Neural progenitor cell (in vitro differentiated cells): ENCODE data around the gene TSPAN2. TPM values are rescaled to one million over a fixed set of nuclear protein-coding genes. Genes with fewer than 3 reads are reported as not detected.

Experiments
- DNase-seq: peaks from one replicate; pipeline ENCODE4 v3.0.0-alpha.2; 2016; ENCODE audit warnings: low spot score
- H2AFZ ChIP-seq: fragments of 200-600 bp; sonication (generic); replicated peaks from 2 replicates; pipeline ENCODE4 v1.6.1; 2016; ENCODE audit warnings: antibody characterized with exemption
- H3F3A ChIP-seq: fragments of 200-600 bp; sonication (generic); 2 replicates; pipeline ENCODE4 v1.6.1; 2016; ENCODE audit warnings: antibody characterized with exemption, low read depth
- H3K27ac ChIP-seq: fragments of 200-600 bp; sonication (generic); 2 replicates; pipeline ENCODE4 v1.5.1; 2016; ENCODE audit warnings: mild to moderate bottlenecking
- H3K27me3 ChIP-seq: fragments of 200-600 bp; sonication (generic); 2 replicates; pipeline ENCODE4 v1.6.1; 2016; ENCODE audit warnings: mild to moderate bottlenecking, moderate library complexity
- H3K36me3 ChIP-seq: fragments of 200-600 bp; sonication (generic); 2 replicates; pipeline ENCODE4 v1.5.1; 2016
- H3K4me1 ChIP-seq: fragments of 200-600 bp; sonication (generic); 2 replicates; pipeline ENCODE4 v1.6.1; 2016; ENCODE audit warnings: mixed run types
- H3K4me2 ChIP-seq: fragments of 200-600 bp; sonication (generic); 2 replicates; pipeline ENCODE4 v1.6.1; 2016
- H3K4me3 ChIP-seq: fragments of 200-600 bp; sonication (generic); 2 replicates; pipeline ENCODE4 v1.5.1; 2016
- H3K79me2 ChIP-seq: fragments of 200-600 bp; sonication (generic); 2 replicates; pipeline ENCODE4 v1.6.1; 2016; ENCODE audit warnings: low read depth
- H3K9ac ChIP-seq: fragments of 200-600 bp; sonication (generic); 2 replicates; pipeline ENCODE4 v1.6.1; 2016
- H3K9me3 ChIP-seq: fragments of 200-600 bp; sonication (generic); 2 replicates; pipeline ENCODE4 v1.5.1; 2016; ENCODE audit warnings: low read depth
- H4K20me1 ChIP-seq: fragments of 200-600 bp; sonication (generic); 2 replicates; pipeline ENCODE4 v1.6.1; 2016; ENCODE audit warnings: low read depth
- H3K27ac Mint-ChIP-seq: 3 replicates; pipeline ENCODE4 v1.8.0; 2021; ENCODE audit warnings: mixed read lengths
- H3K27me3 Mint-ChIP-seq: 2 replicates; pipeline ENCODE4 v1.8.0; 2022; ENCODE audit warnings: low read depth, mild to moderate bottlenecking, inconsistent platforms, moderate library complexity, mixed read lengths; ENCODE audit not compliant: insufficient read depth
- H3K36me3 Mint-ChIP-seq: 3 replicates; pipeline ENCODE4 v1.8.0; 2021; ENCODE audit warnings: mixed read lengths
- H3K4me1 Mint-ChIP-seq: 3 replicates; pipeline ENCODE4 v1.8.0; 2021; ENCODE audit warnings: mixed read lengths
- H3K4me3 Mint-ChIP-seq: 3 replicates; pipeline ENCODE4 v1.8.0; 2021; ENCODE audit warnings: mild to moderate bottlenecking, moderate library complexity, mixed read lengths
- H3K9me3 Mint-ChIP-seq: 3 replicates; pipeline ENCODE4 v1.8.0; 2020; ENCODE audit warnings: mixed read lengths
- EZH2 ChIP-seq: fragments of 200-600 bp; sonication (generic); IDR thresholded peaks from 2 replicates; pipeline ENCODE4 v1.6.1; 2017; ENCODE audit warnings: antibody characterized with exemption, mild to moderate bottlenecking, moderate library complexity
- EZH2phosphoT487 ChIP-seq: fragments of 200-600 bp; sonication (generic); IDR thresholded peaks from 2 replicates; pipeline ENCODE4 v1.6.1; 2017; ENCODE audit warnings: antibody characterized with exemption
- total RNA-seq: library from RNA; depleted of rRNA; stranded (reverse); fragments of >200 nt; gene quantifications from 2 replicates; pipeline ENCODE4 v1.2.3, GENCODE V29; 2015; ENCODE audit warnings: low replicate concordance
- TF ChIP-seq, protein P1 (sequence below): fragments of 200-600 bp; sonication (generic); IDR thresholded peaks from 2 replicates; pipeline ENCODE4 v1.5.1; 2017; ENCODE audit warnings: antibody characterized with exemption, mild to moderate bottlenecking

Gene TSPAN2
- total RNA-seq, 1 donor from 2014 or later, result 19.7 TPM

DNA sequence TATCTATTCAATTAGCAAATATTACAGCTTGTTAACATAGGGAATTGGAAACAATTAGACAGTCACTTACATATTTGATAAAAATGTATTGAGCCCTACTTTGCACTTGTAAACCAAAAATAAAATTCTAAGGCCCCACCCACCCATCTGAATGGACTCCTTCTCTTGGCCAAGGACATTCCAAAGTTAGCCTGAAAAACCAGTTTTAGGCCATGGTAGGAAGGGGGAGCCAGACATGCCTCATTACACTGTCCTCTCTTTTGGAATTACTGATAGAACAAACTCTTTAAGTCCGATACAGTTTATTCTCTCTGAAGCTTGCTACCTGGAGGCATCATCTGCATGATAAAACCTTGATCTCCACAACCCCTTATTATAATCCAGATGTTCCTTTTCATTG lies 28.0 kb upstream of the TSPAN2 start:
- Histone ChIP-seq H4K20me1 (no peaks in the 10 kb centered on the region), H3K4me3 (no peak overlapping the region), H3K9ac (no peak overlapping the region), H3K4me2 (no peak overlapping the region), H3K4me1 (no peaks in the 10 kb centered on the region), H3K79me2 (no peaks in the 10 kb centered on the region), H3K9me3 (no peaks in the 10 kb centered on the region), H3F3A (no peaks in the 10 kb centered on the region), H2AFZ (no peak overlapping the region), H3K36me3 (no peaks in the 10 kb centered on the region), H3K27me3 (no peaks in the 10 kb centered on the region), H3K27ac (no peak overlapping the region)
- H3K4me3 Mint-ChIP-seq, result no peak overlapping the region
- H3K36me3 Mint-ChIP-seq, result no peaks in the 10 kb centered on the region
- H3K27me3 Mint-ChIP-seq, result peaks cover 5% of the 10 kb centered on the region
- peaks cover 16% of the 10 kb centered on the region for H3K9me3 Mint-ChIP-seq
- H3K4me1 Mint-ChIP-seq, result no peaks in the 10 kb centered on the region
- no peak for DNase-seq
- TF ChIP-seq, protein P1, sequence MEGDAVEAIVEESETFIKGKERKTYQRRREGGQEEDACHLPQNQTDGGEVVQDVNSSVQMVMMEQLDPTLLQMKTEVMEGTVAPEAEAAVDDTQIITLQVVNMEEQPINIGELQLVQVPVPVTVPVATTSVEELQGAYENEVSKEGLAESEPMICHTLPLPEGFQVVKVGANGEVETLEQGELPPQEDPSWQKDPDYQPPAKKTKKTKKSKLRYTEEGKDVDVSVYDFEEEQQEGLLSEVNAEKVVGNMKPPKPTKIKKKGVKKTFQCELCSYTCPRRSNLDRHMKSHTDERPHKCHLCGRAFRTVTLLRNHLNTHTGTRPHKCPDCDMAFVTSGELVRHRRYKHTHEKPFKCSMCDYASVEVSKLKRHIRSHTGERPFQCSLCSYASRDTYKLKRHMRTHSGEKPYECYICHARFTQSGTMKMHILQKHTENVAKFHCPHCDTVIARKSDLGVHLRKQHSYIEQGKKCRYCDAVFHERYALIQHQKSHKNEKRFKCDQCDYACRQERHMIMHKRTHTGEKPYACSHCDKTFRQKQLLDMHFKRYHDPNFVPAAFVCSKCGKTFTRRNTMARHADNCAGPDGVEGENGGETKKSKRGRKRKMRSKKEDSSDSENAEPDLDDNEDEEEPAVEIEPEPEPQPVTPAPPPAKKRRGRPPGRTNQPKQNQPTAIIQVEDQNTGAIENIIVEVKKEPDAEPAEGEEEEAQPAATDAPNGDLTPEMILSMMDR, result no peak
- TF ChIP-seq EZH2 (no peak), EZH2phosphoT487 (no peak)
- H3K27ac Mint-ChIP-seq, result no peak overlapping the region

DNA sequence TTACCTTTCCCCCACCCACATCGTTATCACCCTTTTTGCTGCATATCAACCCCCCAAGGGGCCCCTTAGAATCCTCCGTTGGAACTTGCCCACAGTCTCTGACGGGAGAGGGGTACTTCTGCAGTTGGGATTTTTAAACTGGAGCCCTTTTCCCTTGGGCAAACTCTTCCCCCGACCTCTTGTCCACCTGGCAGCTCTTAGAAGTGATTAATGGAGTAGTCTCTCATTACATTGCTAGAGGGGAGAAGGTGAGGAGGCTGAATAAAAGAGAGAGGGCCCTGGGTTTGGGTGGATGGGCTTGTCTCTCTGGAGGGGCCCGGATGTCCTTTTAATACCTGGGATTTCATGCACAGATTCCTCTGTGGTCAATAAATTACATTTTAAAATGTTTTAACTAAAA lies 27.2 kb upstream of the TSPAN2 start:
- Histone ChIP-seq H3K27ac (no peak overlapping the region), H3K27me3 (no peaks in the 10 kb centered on the region), H3K4me2 (no peak overlapping the region), H3K9ac (no peak overlapping the region), H4K20me1 (no peaks in the 10 kb centered on the region), H3K36me3 (no peaks in the 10 kb centered on the region), H3K9me3 (no peaks in the 10 kb centered on the region), H2AFZ (no peak overlapping the region), H3K4me3 (no peak overlapping the region), H3K4me1 (no peaks in the 10 kb centered on the region), H3F3A (no peaks in the 10 kb centered on the region), H3K79me2 (no peaks in the 10 kb centered on the region)
- no peak for TF ChIP-seq EZH2phosphoT487
- TF ChIP-seq, protein P1, result no peak
- no peak for TF ChIP-seq EZH2
- H3K27ac Mint-ChIP-seq, result no peak overlapping the region
- DNase-seq, result no peak
- H3K4me3 Mint-ChIP-seq, result no peak overlapping the region
- no peaks in the 10 kb centered on the region for H3K36me3 Mint-ChIP-seq
- peaks cover 3% of the 10 kb centered on the region for H3K27me3 Mint-ChIP-seq
- H3K9me3 Mint-ChIP-seq, result peaks cover 9% of the 10 kb centered on the region
- H3K4me1 Mint-ChIP-seq, result no peaks in the 10 kb centered on the region

DNA sequence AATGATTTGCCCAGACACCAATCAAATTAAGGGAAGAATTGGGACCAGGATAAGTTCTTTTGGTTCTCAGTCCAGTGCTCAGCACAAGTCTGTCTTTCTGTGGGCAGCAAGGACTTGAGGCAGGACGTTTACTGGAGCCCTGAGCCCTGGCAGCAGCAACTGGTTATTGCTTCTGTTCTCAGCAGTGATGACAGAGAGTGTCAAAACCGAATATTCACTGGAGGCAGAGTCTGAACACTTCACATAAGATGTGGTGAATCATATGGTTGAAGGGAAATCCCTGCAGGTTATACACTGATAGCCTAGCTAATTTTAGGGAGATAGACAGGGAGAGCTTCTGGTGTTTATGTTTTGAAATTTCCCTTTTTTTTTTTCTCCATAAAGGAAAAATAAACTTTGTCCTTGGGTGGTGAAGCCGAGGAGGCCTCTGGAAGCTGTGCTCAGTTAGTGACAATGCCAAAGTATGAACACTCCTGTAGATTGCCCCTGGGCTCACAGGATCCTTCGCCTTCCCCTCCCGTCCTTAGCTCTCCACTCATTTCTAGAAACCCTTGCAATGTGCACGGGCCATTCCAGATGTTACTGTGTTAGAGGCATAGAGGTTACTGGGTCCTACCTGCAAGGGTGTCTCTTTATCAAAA lies 26.3 kb upstream of the TSPAN2 start:
- DNase-seq, result no peak
- no peaks in the 10 kb centered on the region for H3K36me3 ChIP-seq
- H3K4me1 ChIP-seq, result no peaks in the 10 kb centered on the region
- H3K27me3 ChIP-seq, result no peaks in the 10 kb centered on the region
- no peaks in the 10 kb centered on the region for H4K20me1 ChIP-seq
- no peak overlapping the region for H3K27ac ChIP-seq
- Mint-ChIP-seq H3K27me3 (peaks cover 3% of the 10 kb centered on the region), H3K27ac (no peak overlapping the region), H3K4me1 (peaks cover 4% of the 10 kb centered on the region), H3K4me3 (no peak overlapping the region), H3K36me3 (no peaks in the 10 kb centered on the region), H3K9me3 (peaks cover 4% of the 10 kb centered on the region)
- H2AFZ ChIP-seq, result no peak overlapping the region
- H3K4me2 ChIP-seq, result no peak overlapping the region
- H3F3A ChIP-seq, result no peaks in the 10 kb centered on the region
- TF ChIP-seq EZH2phosphoT487, result no peak
- TF ChIP-seq, protein P1, result no peak
- no peak for TF ChIP-seq EZH2
- no peak overlapping the region for H3K9ac ChIP-seq
- H3K79me2 ChIP-seq, result no peaks in the 10 kb centered on the region
- no peak overlapping the region for H3K4me3 ChIP-seq
- H3K9me3 ChIP-seq, result no peaks in the 10 kb centered on the region
